ENCODE results near the gene BICD2.
"Not testable (repeated sequence)": the region's sequence is repeated elsewhere in the genome, so short reads cannot be mapped to it uniquely, and the experiment has no call there.

Gene BICD2

DNA sequence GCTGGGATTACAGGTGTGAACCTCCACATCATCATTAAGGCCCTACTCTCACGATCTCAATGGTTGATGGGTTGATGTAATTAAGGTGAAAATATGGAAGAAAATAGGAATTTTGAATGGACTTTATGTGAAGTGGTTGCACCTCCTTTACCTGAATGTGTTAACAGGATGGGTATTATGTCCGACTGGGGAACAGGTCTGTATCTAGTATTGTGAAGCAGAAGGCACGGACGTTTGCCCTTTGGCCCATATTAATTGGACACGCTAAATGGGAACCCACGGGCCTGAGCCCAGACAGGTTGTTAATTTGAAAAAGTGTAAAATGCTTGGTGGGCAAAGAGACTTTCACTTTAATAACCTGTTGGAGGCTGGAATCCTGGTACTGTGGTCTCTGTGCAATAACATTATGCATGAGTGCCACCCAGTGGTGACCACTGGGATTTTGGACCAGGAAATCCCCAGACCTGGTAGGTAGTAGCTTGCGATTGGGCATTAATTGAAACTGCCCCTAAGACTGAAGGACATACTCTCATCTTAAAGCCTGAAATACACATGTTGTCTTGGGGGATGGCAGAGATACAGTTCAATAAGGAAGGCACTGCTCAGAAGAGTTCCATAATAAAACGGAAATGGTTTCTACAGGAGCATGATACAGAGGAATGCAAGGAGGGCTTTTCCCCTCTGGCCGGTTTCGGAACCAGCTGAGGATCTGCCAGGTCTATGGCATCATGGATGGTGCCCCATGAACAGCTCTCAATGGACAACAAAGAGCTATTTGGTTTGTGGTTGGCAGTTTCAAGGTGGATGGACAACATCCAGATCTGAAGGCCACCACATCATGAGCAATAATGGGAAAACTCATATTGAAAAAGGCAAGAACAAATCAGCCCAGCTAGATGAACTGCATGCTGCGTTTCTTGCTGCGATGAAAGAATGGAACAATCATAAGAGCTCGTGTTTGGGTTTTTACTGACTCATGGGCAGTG, 26.2 kb upstream of the BICD2 start:
- no peak for ATAC-seq (replicated peaks; ENCODE audit: extremely low read depth, poor library complexity, severe bottlenecking)
- H3K36me3 Mint-ChIP-seq (ENCODE audit: insufficient read depth): no peaks in the 10 kb centered on the region
- peaks cover 8% of the 10 kb centered on the region for H3K4me1 Mint-ChIP-seq
- H3K27me3 Mint-ChIP-seq: peaks cover 20% of the 10 kb centered on the region
- H3K9me3 Mint-ChIP-seq: peaks cover 9% of the 10 kb centered on the region
- no peak overlapping the region for H3K4me3 Mint-ChIP-seq
- H3K27ac Mint-ChIP-seq (ENCODE audit: low read depth): no peak overlapping the region
- peak; percentile 60 to 69 for DNase-seq (ENCODE audit: low spot score in 2 of 2)

- DNase-seq (ENCODE audit: low spot score in 2 of 2) (no peak), ATAC-seq (replicated peaks; ENCODE audit: extremely low read depth, poor library complexity, severe bottlenecking) (no peak)
- H3K27me3 Mint-ChIP-seq: peaks cover 16% of the 10 kb centered on the region
- H3K9me3 Mint-ChIP-seq: peaks cover 12% of the 10 kb centered on the region
- peaks cover 8% of the 10 kb centered on the region for H3K4me1 Mint-ChIP-seq
- no peak overlapping the region for H3K27ac Mint-ChIP-seq (ENCODE audit: low read depth)
- no peaks in the 10 kb centered on the region for H3K36me3 Mint-ChIP-seq (ENCODE audit: insufficient read depth)
- no peak overlapping the region for H3K4me3 Mint-ChIP-seq
Measured at GRCh38 chr9:92786298-92786697, 21.7 kb upstream of the BICD2 start.

DNA sequence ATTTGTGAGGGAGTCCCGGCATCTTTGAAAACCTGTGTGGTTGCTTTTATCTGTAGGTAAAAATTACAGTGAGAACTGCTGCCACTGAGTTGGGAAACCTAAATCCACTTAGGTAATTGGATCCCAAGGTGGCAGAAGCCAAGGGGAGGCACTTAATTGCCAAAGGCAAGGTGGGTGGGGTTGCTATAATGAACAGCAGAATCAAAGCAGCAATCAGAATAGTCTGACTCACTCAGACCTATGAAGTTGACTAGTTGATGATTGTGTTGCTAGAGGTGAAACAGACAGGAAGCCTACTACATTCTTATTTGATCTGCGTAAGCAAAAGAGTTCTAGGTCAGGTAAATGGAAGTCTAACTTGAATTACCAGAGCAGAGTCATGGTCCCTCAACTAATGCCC, 17.3 kb upstream of the BICD2 start:
- H3K4me1 Mint-ChIP-seq: no peaks in the 10 kb centered on the region
- no peak overlapping the region for H3K4me3 Mint-ChIP-seq
- H3K27me3 Mint-ChIP-seq: no peaks in the 10 kb centered on the region
- H3K27ac Mint-ChIP-seq (ENCODE audit: low read depth): no peak overlapping the region
- no peaks in the 10 kb centered on the region for H3K36me3 Mint-ChIP-seq (ENCODE audit: insufficient read depth)
- DNase-seq (ENCODE audit: low spot score in 2 of 2) (no peak), ATAC-seq (replicated peaks; ENCODE audit: extremely low read depth, poor library complexity, severe bottlenecking) (no peak)
- H3K9me3 Mint-ChIP-seq: peaks cover 12% of the 10 kb centered on the region

- no peaks in the 10 kb centered on the region for H3K27me3 Mint-ChIP-seq
- no peaks in the 10 kb centered on the region for H3K9me3 Mint-ChIP-seq
- ATAC-seq (replicated peaks; ENCODE audit: extremely low read depth, poor library complexity, severe bottlenecking): no peak
- no peaks in the 10 kb centered on the region for H3K36me3 Mint-ChIP-seq (ENCODE audit: insufficient read depth)
- no peak for DNase-seq (ENCODE audit: low spot score in 2 of 2)
- no peaks in the 10 kb centered on the region for H3K4me1 Mint-ChIP-seq
- H3K27ac Mint-ChIP-seq (ENCODE audit: low read depth): no peak overlapping the region
- H3K4me3 Mint-ChIP-seq: no peak overlapping the region
Measured at GRCh38 chr9:92780206-92780605, 15.6 kb upstream of the BICD2 start.

DNA sequence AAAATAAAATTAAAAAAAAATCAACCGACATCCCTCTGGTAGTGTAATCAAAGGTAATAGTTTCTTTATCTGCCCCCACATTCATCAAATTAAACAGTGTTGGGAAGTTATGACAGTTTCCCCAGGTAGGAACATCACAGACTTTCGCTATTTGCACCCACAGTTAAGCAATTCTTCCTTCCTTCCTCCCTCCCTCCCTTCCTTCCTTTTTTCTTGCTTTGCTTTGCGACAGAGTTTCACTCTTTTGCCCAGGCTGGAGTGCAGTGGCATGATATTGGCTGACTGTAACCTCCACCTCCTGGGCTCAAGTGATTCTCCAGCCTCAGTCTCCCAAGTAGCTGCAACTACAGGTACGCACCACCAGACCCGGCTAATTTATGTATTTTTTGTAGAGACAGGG, 10.8 kb upstream of the BICD2 start:
- H3K4me1 Mint-ChIP-seq: no peaks in the 10 kb centered on the region
- DNase-seq (ENCODE audit: low spot score in 2 of 2) (no peak), ATAC-seq (replicated peaks; ENCODE audit: extremely low read depth, poor library complexity, severe bottlenecking) (no peak)
- H3K27ac Mint-ChIP-seq (ENCODE audit: low read depth): no peak overlapping the region
- no peaks in the 10 kb centered on the region for H3K27me3 Mint-ChIP-seq
- H3K4me3 Mint-ChIP-seq: no peak overlapping the region
- no peaks in the 10 kb centered on the region for H3K36me3 Mint-ChIP-seq (ENCODE audit: insufficient read depth)
- H3K9me3 Mint-ChIP-seq: no peaks in the 10 kb centered on the region

- no peak for ATAC-seq (replicated peaks; ENCODE audit: extremely low read depth, poor library complexity, severe bottlenecking)
- H3K9me3 Mint-ChIP-seq: no peaks in the 10 kb centered on the region
- H3K4me3 Mint-ChIP-seq: no peak overlapping the region
- no peaks in the 10 kb centered on the region for H3K4me1 Mint-ChIP-seq
- H3K27me3 Mint-ChIP-seq: no peaks in the 10 kb centered on the region
- H3K36me3 Mint-ChIP-seq (ENCODE audit: insufficient read depth): no peaks in the 10 kb centered on the region
- DNase-seq (ENCODE audit: low spot score in 2 of 2): no peak
- H3K27ac Mint-ChIP-seq (ENCODE audit: low read depth): no peak overlapping the region
Measured at GRCh38 chr9:92774274-92774673, 9.6 kb upstream of the BICD2 start.

DNA sequence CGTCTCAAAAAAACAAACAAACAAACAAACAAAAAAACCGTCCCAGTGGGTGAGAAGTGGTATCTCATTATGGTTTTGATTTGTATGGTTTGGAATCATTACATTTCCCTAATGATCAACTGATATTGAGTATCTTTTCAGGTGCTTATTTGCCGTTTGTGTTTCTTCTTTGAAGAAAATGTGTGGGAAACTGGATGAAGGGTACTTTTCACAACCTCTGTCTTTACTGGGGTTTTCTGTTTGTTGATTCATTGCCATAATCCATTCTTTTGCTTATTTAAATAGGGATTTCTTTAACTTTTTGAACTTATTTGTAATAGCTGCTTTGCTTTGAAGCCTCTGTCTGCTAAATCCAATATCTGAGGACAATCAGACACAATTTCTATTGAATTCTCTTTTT, 9.2 kb upstream of the BICD2 start:
- ATAC-seq (replicated peaks; ENCODE audit: extremely low read depth, poor library complexity, severe bottlenecking) (no peak), DNase-seq (ENCODE audit: low spot score in 2 of 2) (no peak)
- no peak overlapping the region for H3K27ac Mint-ChIP-seq (ENCODE audit: low read depth)
- no peaks in the 10 kb centered on the region for H3K4me1 Mint-ChIP-seq
- no peaks in the 10 kb centered on the region for H3K27me3 Mint-ChIP-seq
- no peaks in the 10 kb centered on the region for H3K36me3 Mint-ChIP-seq (ENCODE audit: insufficient read depth)
- H3K4me3 Mint-ChIP-seq: no peak overlapping the region
- H3K9me3 Mint-ChIP-seq: no peaks in the 10 kb centered on the region

DNA sequence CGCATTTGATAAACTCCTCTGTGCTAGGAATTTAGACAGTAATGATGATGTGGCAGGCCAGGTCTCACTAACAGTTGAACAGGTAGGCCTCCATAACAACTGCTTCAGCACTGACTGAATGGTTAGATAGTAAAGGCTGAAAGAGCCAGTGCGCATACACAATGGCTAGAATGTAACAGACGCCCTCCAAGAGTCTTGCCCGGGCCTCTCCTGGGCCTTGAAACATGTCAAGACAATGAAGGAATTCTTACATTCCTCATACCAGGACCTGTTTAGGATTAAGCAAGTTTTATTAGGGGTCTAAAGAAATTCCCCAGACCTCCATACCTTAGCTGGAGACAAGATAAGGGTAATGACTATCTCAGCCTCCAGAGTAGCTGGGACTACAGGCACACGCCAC, 6.7 kb upstream of the BICD2 start:
- H3K9me3 Mint-ChIP-seq: no peaks in the 10 kb centered on the region
- no peak overlapping the region for H3K27ac Mint-ChIP-seq (ENCODE audit: low read depth)
- H3K4me3 Mint-ChIP-seq: no peak overlapping the region
- ATAC-seq (replicated peaks; ENCODE audit: extremely low read depth, poor library complexity, severe bottlenecking): no peak
- no peak for DNase-seq (ENCODE audit: low spot score in 2 of 2)
- no peaks in the 10 kb centered on the region for H3K4me1 Mint-ChIP-seq
- H3K36me3 Mint-ChIP-seq (ENCODE audit: insufficient read depth): no peaks in the 10 kb centered on the region
- H3K27me3 Mint-ChIP-seq: no peaks in the 10 kb centered on the region

DNA sequence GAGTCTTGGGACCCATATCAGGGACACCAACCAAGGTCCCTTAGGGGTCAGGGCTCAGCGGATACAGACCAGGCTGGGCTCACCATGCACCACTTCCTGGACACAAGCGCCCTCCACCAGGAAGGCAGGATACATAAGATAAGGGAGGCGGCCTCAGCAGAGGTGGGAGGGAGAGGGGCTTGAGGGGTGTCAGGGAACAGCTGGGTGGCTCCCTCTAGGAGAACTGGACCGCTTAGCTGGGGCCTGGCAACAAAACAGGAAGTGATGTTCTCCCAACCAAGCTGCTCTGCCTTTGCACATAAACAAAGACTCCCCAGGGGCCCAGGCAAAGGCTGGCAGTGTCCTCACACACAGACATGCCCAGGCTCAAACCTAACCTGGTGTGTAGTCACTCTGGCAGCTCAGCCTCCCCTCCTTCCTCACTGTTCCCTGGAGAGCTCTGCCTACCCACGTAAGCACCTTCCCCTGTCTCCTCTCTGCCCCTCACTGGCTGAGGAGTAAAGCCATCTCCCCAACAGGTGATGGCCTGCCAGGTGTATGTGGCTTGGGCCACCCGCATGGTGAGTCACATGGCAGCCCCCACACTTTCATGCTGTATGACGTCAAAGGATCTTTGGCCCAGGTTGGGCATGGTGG, 5.8 kb upstream of the BICD2 start:
- no peaks in the 10 kb centered on the region for H3K9me3 Mint-ChIP-seq
- DNase-seq (ENCODE audit: low spot score in 2 of 2): no peak
- no peaks in the 10 kb centered on the region for H3K27me3 Mint-ChIP-seq
- H3K4me3 Mint-ChIP-seq: no peak overlapping the region
- H3K36me3 Mint-ChIP-seq (ENCODE audit: insufficient read depth): no peaks in the 10 kb centered on the region
- no peak overlapping the region for H3K27ac Mint-ChIP-seq (ENCODE audit: low read depth)
- peaks cover 7% of the 10 kb centered on the region for H3K4me1 Mint-ChIP-seq
- ATAC-seq (replicated peaks; ENCODE audit: extremely low read depth, poor library complexity, severe bottlenecking): no peak

- DNase-seq (ENCODE audit: low spot score in 2 of 2) (no peak), ATAC-seq (replicated peaks; ENCODE audit: extremely low read depth, poor library complexity, severe bottlenecking) (no peak)
- Mint-ChIP-seq H3K9me3 (no peaks in the 10 kb centered on the region), H3K27me3 (no peaks in the 10 kb centered on the region), H3K36me3 (ENCODE audit: insufficient read depth) (peaks cover 2% of the 10 kb centered on the region), H3K4me1 (peaks cover 8% of the 10 kb centered on the region), H3K4me3 (no peak overlapping the region), H3K27ac (ENCODE audit: low read depth) (no peak overlapping the region)
Measured at GRCh38 chr9:92769990-92770359, 5.3 kb upstream of the BICD2 start.

GRCh38 chr9:92769286-92769685, 4.7 kb upstream of the BICD2 start:
- Mint-ChIP-seq H3K4me1 (peaks cover 8% of the 10 kb centered on the region), H3K27ac (ENCODE audit: low read depth) (no peak overlapping the region)

DNA sequence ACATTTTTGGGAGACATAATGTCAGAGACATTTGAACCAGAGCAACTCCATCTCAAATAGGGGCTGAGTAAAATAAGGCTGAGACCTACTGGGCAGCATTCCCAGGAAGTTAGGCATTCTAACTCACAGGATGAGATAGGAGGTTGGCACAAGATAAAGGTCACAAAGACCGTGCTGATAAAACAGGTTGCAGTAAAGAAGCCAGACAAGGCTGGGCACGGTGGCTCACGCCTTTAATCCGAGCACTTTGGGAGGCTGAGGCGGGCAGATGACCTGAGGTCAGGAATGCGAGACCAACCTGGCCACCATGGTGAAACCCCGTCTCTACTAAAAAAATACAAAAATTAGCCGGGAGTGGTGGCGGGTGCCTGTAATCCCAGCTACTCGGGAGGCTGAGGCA, 4.2 kb upstream of the BICD2 start:
- H3K9me3 Mint-ChIP-seq; H3K27ac Mint-ChIP-seq (ENCODE audit: low read depth); H3K27me3 Mint-ChIP-seq; H3K4me1 Mint-ChIP-seq; H3K36me3 Mint-ChIP-seq (ENCODE audit: insufficient read depth); H3K4me3 Mint-ChIP-seq; DNase-seq (ENCODE audit: low spot score in 2 of 2); ATAC-seq (replicated peaks; ENCODE audit: extremely low read depth, poor library complexity, severe bottlenecking): not testable (repeated sequence)

More at GRCh38 chr9:92769286-92769685, 4.7 kb upstream of the BICD2 start:
- no peak for DNase-seq (ENCODE audit: low spot score in 2 of 2)
- Mint-ChIP-seq H3K36me3 (ENCODE audit: insufficient read depth) (peaks cover 6% of the 10 kb centered on the region), H3K9me3 (no peaks in the 10 kb centered on the region), H3K4me3 (no peak overlapping the region), H3K27me3 (no peaks in the 10 kb centered on the region)
- no peak for ATAC-seq (replicated peaks; ENCODE audit: extremely low read depth, poor library complexity, severe bottlenecking)

Data from central memory CD8-positive, alpha-beta T cell (primary cell).